ENCODE measurements around the gene MYO9B.

Gene MYO9B

GRCh38 chr19:17209126-17210036 is 133.8 kb downstream of the MYO9B start:
- peak; percentile 23 for DNase-seq (ENCODE audit: low read depth)
- no peak overlapping the region for H3K4me3 ChIP-seq (ENCODE audit: low read length)
- no peak for TF ChIP-seq CTCF (conservative IDR thresholded peaks at IDR 0.05; ENCODE audit: low read length)

DNA sequence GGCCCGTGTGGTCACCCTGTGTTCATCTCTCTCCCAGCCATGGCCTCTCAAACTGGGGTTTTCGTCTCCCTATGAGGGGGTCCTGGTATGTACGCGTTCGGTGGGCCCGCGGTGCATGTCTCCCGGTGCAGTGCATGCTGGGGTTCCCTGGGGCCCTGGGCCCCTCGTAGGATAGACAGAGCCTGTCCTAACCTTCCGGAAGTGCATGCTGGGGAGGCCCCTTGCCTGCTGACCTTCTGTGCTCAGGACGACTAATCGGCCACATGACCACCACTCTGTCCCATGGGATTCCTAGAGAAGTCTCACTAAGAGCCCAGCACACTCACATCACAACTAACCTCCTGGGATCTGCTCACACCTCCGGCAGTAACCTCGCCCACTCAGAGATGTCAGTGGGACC is 134.7 kb downstream of the MYO9B start:
- TF ChIP-seq CTCF (conservative IDR thresholded peaks at IDR 0.05; ENCODE audit: low read length), result no peak
- peak; percentile 10 for DNase-seq (ENCODE audit: low read depth)
- H3K4me3 ChIP-seq (ENCODE audit: low read length), result no peak overlapping the region

- DNase-seq (ENCODE audit: low read depth), result no peak
- no peak overlapping the region for H3K4me3 ChIP-seq (ENCODE audit: low read length)
- no peak for TF ChIP-seq CTCF (conservative IDR thresholded peaks at IDR 0.05; ENCODE audit: low read length)
These were observed 136.2 kb downstream of the MYO9B start for GRCh38 chr19:17211547-17212446.

DNA sequence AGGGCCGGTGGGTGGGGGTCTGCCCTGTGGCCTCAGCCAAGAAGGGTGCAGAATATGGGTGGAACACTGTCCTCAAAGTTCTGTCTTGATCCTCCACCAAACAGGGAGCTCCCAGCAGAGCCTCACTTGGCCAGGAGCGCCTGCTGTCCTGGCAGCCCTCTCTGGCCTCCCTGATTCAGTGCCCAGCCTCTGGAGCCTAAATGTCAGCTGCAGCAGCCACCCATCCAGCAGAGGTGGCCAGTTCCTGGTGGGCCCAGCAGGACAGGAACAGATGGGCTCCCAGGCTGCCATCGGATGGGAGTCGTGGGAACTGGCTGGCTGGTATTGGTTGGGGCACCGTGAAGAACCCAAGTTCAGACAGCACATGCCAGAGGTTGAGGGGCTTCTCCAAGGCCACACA is 137.8 kb downstream of the MYO9B start:
- H3K4me3 ChIP-seq (ENCODE audit: low read length), result no peak overlapping the region
- DNase-seq (ENCODE audit: low read depth), result no peak
- no peak for TF ChIP-seq CTCF (conservative IDR thresholded peaks at IDR 0.05; ENCODE audit: low read length)

GRCh38 chr19:17214508-17215126 is 139.0 kb downstream of the MYO9B start:
- no peak for TF ChIP-seq CTCF (conservative IDR thresholded peaks at IDR 0.05; ENCODE audit: low read length)
- H3K4me3 ChIP-seq (ENCODE audit: low read length), result peak overlapping the region; percentile 84
- no peak for DNase-seq (ENCODE audit: low read depth)

DNA sequence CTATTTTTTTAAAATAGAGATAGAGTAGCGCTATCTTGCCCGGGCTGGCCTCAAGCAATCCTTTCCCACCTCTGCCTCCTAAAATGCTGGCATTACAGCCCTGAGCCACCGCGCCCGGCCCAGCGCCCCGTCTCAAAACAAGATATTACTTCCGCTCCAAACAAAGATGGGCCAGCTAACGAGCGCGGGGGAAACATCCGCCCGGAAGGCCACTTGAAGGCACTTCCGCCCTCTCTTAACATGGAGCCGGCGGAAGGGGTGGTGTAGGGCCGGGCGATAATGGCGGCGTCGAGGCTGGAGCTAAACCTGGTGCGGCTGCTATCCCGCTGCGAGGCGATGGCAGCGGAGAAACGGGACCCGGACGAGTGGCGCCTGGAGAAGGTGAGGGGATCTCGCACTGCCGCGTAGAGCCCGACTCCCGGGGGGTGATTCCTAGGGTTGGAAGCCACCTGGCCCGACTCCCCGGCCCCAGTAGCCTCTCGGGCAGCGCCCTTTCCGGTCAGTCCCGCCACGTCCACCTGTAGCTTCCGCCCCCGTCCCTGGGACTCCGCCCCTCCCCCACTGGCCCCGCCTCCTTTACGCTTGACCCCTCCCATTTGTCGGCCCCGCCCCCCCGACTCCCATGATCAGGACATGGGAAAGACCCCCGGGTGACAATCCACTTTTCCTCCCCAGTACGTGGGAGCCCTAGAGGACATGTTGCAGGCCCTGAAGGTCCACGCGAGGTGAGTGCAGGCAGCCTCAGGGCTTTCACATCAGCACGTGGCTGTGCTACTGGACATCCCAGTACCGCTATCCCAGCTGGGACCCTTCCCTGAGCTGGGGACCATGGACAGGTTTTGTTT is 139.8 kb downstream of the MYO9B start, which contains the start of gene USE1:
TSS of gene USE1 (plus strand) at position 231 of the 845 bp plus-strand sequence. CDS start at position 280, 49 bp downstream.
- peak within 1 kb of the TSS; percentile 84 for H3K4me3 ChIP-seq (ENCODE audit: low read length)
- peak; percentile 93 for DNase-seq (ENCODE audit: low read depth)
- TF ChIP-seq CTCF (conservative IDR thresholded peaks at IDR 0.05; ENCODE audit: low read length), result no peak

All from AG10803 (cell line).